ENCODE results near the gene ILRUN.
"Not testable (repeated sequence)": the region's sequence is repeated elsewhere in the genome, so short reads cannot be mapped to it uniquely, and the experiment has no call there.

DNA sequence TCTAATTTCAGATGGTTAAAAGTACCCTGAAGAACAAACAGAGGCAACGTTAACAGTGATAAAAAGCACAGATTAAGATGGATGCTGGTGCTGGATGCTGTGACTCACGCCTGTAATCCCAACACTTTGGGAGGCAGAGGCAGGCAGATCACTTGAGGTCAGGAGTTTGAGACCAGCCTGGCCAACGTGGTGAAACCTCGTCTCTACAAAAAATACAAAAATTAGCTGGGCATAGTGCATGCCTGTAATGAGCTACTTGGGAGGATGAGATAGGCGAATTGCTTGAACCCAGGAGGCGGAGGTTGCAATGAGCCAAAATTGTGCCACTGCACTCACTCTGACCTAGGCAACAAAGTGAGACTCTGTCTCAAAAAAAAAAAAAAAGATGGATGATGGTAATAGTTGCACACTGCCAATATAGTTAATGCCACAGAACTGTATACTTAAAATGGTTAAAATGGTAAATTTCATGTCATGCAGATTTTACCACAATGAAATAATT is 38.5 kb downstream of the ILRUN start:
- TF ChIP-seq EZH2 (IDR thresholded peaks at IDR 0.05; ENCODE audit: insufficient read depth, poor library complexity, severe bottlenecking); EZH2phosphoT487 (IDR thresholded peaks at IDR 0.05; ENCODE audit: insufficient read depth, low read depth): not testable (repeated sequence)

Measured in GM23248 (cell line).